ENCODE results near the gene IRAK2.
"Not testable (repeated sequence)": the region's sequence is repeated elsewhere in the genome, so short reads cannot be mapped to it uniquely, and the experiment has no call there.

The IRAK2 gene

DNA sequence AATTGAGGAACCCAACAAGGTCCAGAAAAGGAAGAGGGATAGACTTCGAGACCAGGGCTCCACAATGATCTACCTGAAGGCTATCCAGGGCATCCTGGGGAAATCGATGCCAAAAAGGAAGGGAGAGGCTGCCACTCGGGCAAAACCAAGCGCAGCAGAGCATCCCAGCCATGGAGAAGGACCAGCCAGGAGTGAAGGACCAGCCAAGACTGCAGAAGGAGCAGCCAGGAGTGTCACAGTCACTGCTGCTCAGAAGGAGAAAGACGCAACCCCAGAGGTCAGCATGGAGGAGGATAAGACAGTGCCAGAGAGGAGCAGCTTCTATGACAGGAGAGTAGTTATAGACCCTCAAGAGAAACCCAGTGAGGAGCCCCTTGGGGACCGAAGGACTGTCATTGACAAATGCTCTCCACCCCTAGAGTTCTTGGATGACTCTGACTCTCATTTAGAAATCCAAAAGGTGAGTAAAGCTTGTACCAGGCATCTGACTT is 95.5 kb downstream of the IRAK2 start:
- Histone ChIP-seq H3K9me3 (no peaks in the 10 kb centered on the region), H3K27ac (peak overlapping the region; percentile 35), H3K27me3 (no peaks in the 10 kb centered on the region), H3K4me3 (ENCODE audit: low read depth in 1 of 2, low read length in 1 of 2) (no peak overlapping the region), H3K4me1 (ENCODE audit: control insufficient read depth in 1 of 2, insufficient read depth in 1 of 2, low read depth in 1 of 2, low read length in 1 of 2) (peaks cover 5 to 7% of the 10 kb centered on the region in 2 experiments), H3K36me3 (peaks cover 39% of the 10 kb centered on the region)
- TF ChIP-seq, protein P1, sequence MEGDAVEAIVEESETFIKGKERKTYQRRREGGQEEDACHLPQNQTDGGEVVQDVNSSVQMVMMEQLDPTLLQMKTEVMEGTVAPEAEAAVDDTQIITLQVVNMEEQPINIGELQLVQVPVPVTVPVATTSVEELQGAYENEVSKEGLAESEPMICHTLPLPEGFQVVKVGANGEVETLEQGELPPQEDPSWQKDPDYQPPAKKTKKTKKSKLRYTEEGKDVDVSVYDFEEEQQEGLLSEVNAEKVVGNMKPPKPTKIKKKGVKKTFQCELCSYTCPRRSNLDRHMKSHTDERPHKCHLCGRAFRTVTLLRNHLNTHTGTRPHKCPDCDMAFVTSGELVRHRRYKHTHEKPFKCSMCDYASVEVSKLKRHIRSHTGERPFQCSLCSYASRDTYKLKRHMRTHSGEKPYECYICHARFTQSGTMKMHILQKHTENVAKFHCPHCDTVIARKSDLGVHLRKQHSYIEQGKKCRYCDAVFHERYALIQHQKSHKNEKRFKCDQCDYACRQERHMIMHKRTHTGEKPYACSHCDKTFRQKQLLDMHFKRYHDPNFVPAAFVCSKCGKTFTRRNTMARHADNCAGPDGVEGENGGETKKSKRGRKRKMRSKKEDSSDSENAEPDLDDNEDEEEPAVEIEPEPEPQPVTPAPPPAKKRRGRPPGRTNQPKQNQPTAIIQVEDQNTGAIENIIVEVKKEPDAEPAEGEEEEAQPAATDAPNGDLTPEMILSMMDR (IDR thresholded peaks at IDR 0.05), result no peak

DNA sequence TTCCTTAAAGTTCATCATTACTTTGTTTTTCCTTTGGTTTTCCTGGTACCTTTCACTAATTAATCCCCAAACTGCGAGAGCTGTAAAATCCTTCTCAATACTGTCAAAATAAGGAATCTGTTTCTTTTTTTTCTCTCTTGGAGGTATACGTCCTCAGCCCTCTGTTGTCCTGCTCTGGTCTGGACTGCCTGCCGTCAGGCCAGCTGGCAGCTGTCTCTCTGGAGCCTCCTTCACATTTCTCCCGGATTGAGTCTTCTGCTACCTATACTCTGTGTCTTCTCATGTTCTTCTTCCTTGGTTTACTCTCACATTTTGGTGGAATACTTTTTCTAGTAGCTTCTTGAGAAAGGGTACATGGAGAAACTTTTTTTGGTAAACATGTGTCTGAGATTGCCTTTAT is 97.3 kb downstream of the IRAK2 start:
- Histone ChIP-seq H3K9me3 (no peaks in the 10 kb centered on the region), H3K36me3 (peaks cover 34% of the 10 kb centered on the region), H3K27me3 (no peaks in the 10 kb centered on the region), H3K4me3 (ENCODE audit: low read depth in 1 of 2, low read length in 1 of 2) (no peak overlapping the region), H3K4me1 (ENCODE audit: control insufficient read depth in 1 of 2, insufficient read depth in 1 of 2, low read depth in 1 of 2, low read length in 1 of 2) (peaks cover 3 to 4% of the 10 kb centered on the region in 2 experiments), H3K27ac (peak overlapping the region; percentile 58)
- TF ChIP-seq, protein P1 (IDR thresholded peaks at IDR 0.05), result no peak

GRCh38 chr3:10263646-10264363 is 99.1 kb downstream of the IRAK2 start:
- Histone ChIP-seq H3K36me3 (peaks cover 40% of the 10 kb centered on the region), H3K4me3 (ENCODE audit: low read depth in 1 of 2, low read length in 1 of 2) (no peak overlapping the region), H3K9me3 (no peaks in the 10 kb centered on the region), H3K27ac (peak overlapping the region; percentile 50), H3K4me1 (ENCODE audit: control insufficient read depth in 1 of 2, insufficient read depth in 1 of 2, low read depth in 1 of 2, low read length in 1 of 2) (peaks cover 3 to 8% of the 10 kb centered on the region in 2 experiments), H3K27me3 (no peaks in the 10 kb centered on the region)
- TF ChIP-seq, protein P1 (IDR thresholded peaks at IDR 0.05), result peak; percentile 10

- Histone ChIP-seq H3K4me3 (ENCODE audit: low read depth in 1 of 2, low read length in 1 of 2) (no peak overlapping the region), H3K27me3 (no peaks in the 10 kb centered on the region), H3K27ac (no peak overlapping the region), H3K4me1 (ENCODE audit: control insufficient read depth in 1 of 2, insufficient read depth in 1 of 2, low read depth in 1 of 2, low read length in 1 of 2) (peaks cover 3 to 8% of the 10 kb centered on the region in 2 experiments), H3K9me3 (no peaks in the 10 kb centered on the region), H3K36me3 (peaks cover 40% of the 10 kb centered on the region)
- TF ChIP-seq, protein P1 (IDR thresholded peaks at IDR 0.05), result no peak
Observed at GRCh38 chr3:10265833-10266232, 101.1 kb downstream of the IRAK2 start.

DNA sequence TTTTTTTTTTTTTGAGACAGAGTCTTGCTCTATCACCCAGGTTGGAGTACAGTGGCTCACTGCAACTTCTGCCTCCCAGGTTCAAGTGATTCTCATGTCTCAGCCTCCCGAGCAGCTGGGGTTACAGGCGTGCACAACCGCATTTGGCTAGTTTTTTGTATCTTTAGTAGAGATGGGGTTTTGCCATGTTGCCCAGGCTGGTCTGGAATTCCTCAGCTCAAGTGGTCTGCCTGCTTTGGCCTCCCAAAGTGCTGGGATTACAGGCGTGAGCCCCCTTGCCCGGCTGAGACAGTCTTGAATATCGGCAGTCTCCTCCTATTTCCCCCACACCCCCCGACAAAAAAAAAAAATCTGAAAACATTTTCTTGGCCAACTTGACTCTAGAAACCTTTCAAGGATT is 102.2 kb downstream of the IRAK2 start:
- H3K36me3 ChIP-seq, result peaks cover 48% of the 10 kb centered on the region
- H3K27ac ChIP-seq; H3K9me3 ChIP-seq; H3K4me3 ChIP-seq (ENCODE audit: low read depth in 1 of 2, low read length in 1 of 2); H3K27me3 ChIP-seq; H3K4me1 ChIP-seq (ENCODE audit: control insufficient read depth in 1 of 2, insufficient read depth in 1 of 2, low read depth in 1 of 2, low read length in 1 of 2): not testable (repeated sequence)

- H3K36me3 ChIP-seq, result peaks cover 54% of the 10 kb centered on the region
Observed at GRCh38 chr3:10268116-10268515, 103.4 kb downstream of the IRAK2 start.

More at GRCh38 chr3:10268116-10268515, 103.4 kb downstream of the IRAK2 start:
- H3K4me1 ChIP-seq (ENCODE audit: control insufficient read depth in 1 of 2, insufficient read depth in 1 of 2, low read depth in 1 of 2, low read length in 1 of 2), result peaks cover 4 to 8% of the 10 kb centered on the region in 2 experiments
- TF ChIP-seq, protein P1 (IDR thresholded peaks at IDR 0.05), result no peak
- H3K27ac ChIP-seq, result peak overlapping the region; percentile 28
- H3K4me3 ChIP-seq (ENCODE audit: low read depth in 1 of 2, low read length in 1 of 2), result no peak overlapping the region
- no peaks in the 10 kb centered on the region for H3K9me3 ChIP-seq
- no peaks in the 10 kb centered on the region for H3K27me3 ChIP-seq
